Neural progenitor cell (in vitro differentiated cells): Measurements from ENCODE around the gene SPIRE1. TPM values are rescaled to one million over a fixed set of nuclear protein-coding genes. Genes with fewer than 3 reads are reported as not detected.

Experiments
- DNase-seq: peaks from one replicate; pipeline ENCODE4 v3.0.0-alpha.2; 2016; ENCODE audit warnings: low spot score
- H2AFZ ChIP-seq: fragments of 200-600 bp; sonication (generic); replicated peaks from 2 replicates; pipeline ENCODE4 v1.6.1; 2016; ENCODE audit warnings: antibody characterized with exemption
- H3F3A ChIP-seq: fragments of 200-600 bp; sonication (generic); 2 replicates; pipeline ENCODE4 v1.6.1; 2016; ENCODE audit warnings: antibody characterized with exemption, low read depth
- H3K27ac ChIP-seq: fragments of 200-600 bp; sonication (generic); 2 replicates; pipeline ENCODE4 v1.5.1; 2016; ENCODE audit warnings: mild to moderate bottlenecking
- H3K27me3 ChIP-seq: fragments of 200-600 bp; sonication (generic); 2 replicates; pipeline ENCODE4 v1.6.1; 2016; ENCODE audit warnings: mild to moderate bottlenecking, moderate library complexity
- H3K36me3 ChIP-seq: fragments of 200-600 bp; sonication (generic); 2 replicates; pipeline ENCODE4 v1.5.1; 2016
- H3K4me1 ChIP-seq: fragments of 200-600 bp; sonication (generic); 2 replicates; pipeline ENCODE4 v1.6.1; 2016; ENCODE audit warnings: mixed run types
- H3K4me2 ChIP-seq: fragments of 200-600 bp; sonication (generic); 2 replicates; pipeline ENCODE4 v1.6.1; 2016
- H3K4me3 ChIP-seq: fragments of 200-600 bp; sonication (generic); 2 replicates; pipeline ENCODE4 v1.5.1; 2016
- H3K79me2 ChIP-seq: fragments of 200-600 bp; sonication (generic); 2 replicates; pipeline ENCODE4 v1.6.1; 2016; ENCODE audit warnings: low read depth
- H3K9ac ChIP-seq: fragments of 200-600 bp; sonication (generic); 2 replicates; pipeline ENCODE4 v1.6.1; 2016
- H3K9me3 ChIP-seq: fragments of 200-600 bp; sonication (generic); 2 replicates; pipeline ENCODE4 v1.5.1; 2016; ENCODE audit warnings: low read depth
- H4K20me1 ChIP-seq: fragments of 200-600 bp; sonication (generic); 2 replicates; pipeline ENCODE4 v1.6.1; 2016; ENCODE audit warnings: low read depth
- H3K27ac Mint-ChIP-seq: 3 replicates; pipeline ENCODE4 v1.8.0; 2021; ENCODE audit warnings: mixed read lengths
- H3K27me3 Mint-ChIP-seq: 2 replicates; pipeline ENCODE4 v1.8.0; 2022; ENCODE audit warnings: low read depth, mild to moderate bottlenecking, inconsistent platforms, moderate library complexity, mixed read lengths; ENCODE audit not compliant: insufficient read depth
- H3K36me3 Mint-ChIP-seq: 3 replicates; pipeline ENCODE4 v1.8.0; 2021; ENCODE audit warnings: mixed read lengths
- H3K4me1 Mint-ChIP-seq: 3 replicates; pipeline ENCODE4 v1.8.0; 2021; ENCODE audit warnings: mixed read lengths
- H3K4me3 Mint-ChIP-seq: 3 replicates; pipeline ENCODE4 v1.8.0; 2021; ENCODE audit warnings: mild to moderate bottlenecking, moderate library complexity, mixed read lengths
- H3K9me3 Mint-ChIP-seq: 3 replicates; pipeline ENCODE4 v1.8.0; 2020; ENCODE audit warnings: mixed read lengths
- EZH2 ChIP-seq: fragments of 200-600 bp; sonication (generic); IDR thresholded peaks from 2 replicates; pipeline ENCODE4 v1.6.1; 2017; ENCODE audit warnings: antibody characterized with exemption, mild to moderate bottlenecking, moderate library complexity
- EZH2phosphoT487 ChIP-seq: fragments of 200-600 bp; sonication (generic); IDR thresholded peaks from 2 replicates; pipeline ENCODE4 v1.6.1; 2017; ENCODE audit warnings: antibody characterized with exemption
- total RNA-seq: library from RNA; depleted of rRNA; stranded (reverse); fragments of >200 nt; gene quantifications from 2 replicates; pipeline ENCODE4 v1.2.3, GENCODE V29; 2015; ENCODE audit warnings: low replicate concordance
- TF ChIP-seq, protein P1 (sequence below): fragments of 200-600 bp; sonication (generic); IDR thresholded peaks from 2 replicates; pipeline ENCODE4 v1.5.1; 2017; ENCODE audit warnings: antibody characterized with exemption, mild to moderate bottlenecking

SPIRE1 gene
- total RNA-seq, 1 donor from 2014 or later, result 18.4 TPM

DNA sequence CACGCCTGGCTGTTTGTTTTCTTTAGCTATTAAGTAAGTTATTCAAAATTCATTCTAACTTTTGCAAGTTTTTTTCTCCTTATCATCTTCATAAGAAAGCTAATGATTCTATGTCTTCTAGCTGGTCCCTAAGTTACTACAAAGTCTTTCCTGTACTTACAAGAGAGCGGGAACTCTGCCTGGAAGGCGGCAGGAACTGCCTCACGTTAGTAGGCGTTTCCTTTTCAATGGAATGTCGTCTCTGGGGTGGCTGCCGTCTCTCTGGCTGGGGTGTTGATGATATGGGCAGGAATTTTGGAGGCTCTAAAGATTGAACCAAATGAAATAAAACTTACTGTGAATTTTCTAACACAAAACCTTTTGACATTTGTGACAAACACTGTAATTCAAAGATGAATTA, 194.7 kb downstream of the SPIRE1 start:
- Histone ChIP-seq H3F3A (peaks cover 3% of the 10 kb centered on the region), H3K4me1 (no peaks in the 10 kb centered on the region), H3K4me2 (no peak overlapping the region), H3K36me3 (no peaks in the 10 kb centered on the region), H4K20me1 (no peaks in the 10 kb centered on the region), H3K9me3 (no peaks in the 10 kb centered on the region), H3K4me3 (no peak overlapping the region), H2AFZ (no peak overlapping the region), H3K27me3 (no peaks in the 10 kb centered on the region), H3K27ac (no peak overlapping the region), H3K79me2 (no peaks in the 10 kb centered on the region), H3K9ac (no peak overlapping the region)
- H3K4me3 Mint-ChIP-seq, result no peak overlapping the region
- H3K36me3 Mint-ChIP-seq, result peaks cover 21% of the 10 kb centered on the region
- TF ChIP-seq, protein P1, sequence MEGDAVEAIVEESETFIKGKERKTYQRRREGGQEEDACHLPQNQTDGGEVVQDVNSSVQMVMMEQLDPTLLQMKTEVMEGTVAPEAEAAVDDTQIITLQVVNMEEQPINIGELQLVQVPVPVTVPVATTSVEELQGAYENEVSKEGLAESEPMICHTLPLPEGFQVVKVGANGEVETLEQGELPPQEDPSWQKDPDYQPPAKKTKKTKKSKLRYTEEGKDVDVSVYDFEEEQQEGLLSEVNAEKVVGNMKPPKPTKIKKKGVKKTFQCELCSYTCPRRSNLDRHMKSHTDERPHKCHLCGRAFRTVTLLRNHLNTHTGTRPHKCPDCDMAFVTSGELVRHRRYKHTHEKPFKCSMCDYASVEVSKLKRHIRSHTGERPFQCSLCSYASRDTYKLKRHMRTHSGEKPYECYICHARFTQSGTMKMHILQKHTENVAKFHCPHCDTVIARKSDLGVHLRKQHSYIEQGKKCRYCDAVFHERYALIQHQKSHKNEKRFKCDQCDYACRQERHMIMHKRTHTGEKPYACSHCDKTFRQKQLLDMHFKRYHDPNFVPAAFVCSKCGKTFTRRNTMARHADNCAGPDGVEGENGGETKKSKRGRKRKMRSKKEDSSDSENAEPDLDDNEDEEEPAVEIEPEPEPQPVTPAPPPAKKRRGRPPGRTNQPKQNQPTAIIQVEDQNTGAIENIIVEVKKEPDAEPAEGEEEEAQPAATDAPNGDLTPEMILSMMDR, result no peak
- TF ChIP-seq EZH2 (no peak), EZH2phosphoT487 (no peak)
- no peak overlapping the region for H3K27ac Mint-ChIP-seq
- peaks cover 5% of the 10 kb centered on the region for H3K4me1 Mint-ChIP-seq
- H3K9me3 Mint-ChIP-seq, result no peaks in the 10 kb centered on the region
- H3K27me3 Mint-ChIP-seq, result no peaks in the 10 kb centered on the region
- no peak for DNase-seq

DNA sequence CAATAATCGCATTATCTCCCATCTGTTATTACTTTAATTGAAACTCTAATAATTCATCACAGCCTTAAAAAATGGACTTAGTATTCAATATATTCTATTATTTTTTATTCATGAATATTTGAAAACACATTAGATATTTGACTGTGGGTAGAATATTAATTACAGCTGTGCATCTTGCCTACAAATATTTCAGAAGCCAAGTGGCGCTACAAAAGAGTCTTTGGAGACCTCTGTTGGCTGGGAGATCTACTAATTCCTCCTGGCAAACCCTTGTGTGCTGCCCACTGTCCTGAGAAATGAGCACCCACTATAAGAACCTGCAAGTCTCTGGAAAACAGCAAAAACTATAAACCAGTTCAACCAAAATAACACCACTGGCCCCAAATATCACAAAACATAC, 195.7 kb downstream of the SPIRE1 start:
- Mint-ChIP-seq H3K36me3 (peaks cover 24% of the 10 kb centered on the region), H3K4me1 (peaks cover 9% of the 10 kb centered on the region), H3K27ac (no peak overlapping the region), H3K9me3 (no peaks in the 10 kb centered on the region), H3K4me3 (no peak overlapping the region), H3K27me3 (peaks cover 1% of the 10 kb centered on the region)
- Histone ChIP-seq H3K9ac (no peak overlapping the region), H3K27me3 (no peaks in the 10 kb centered on the region), H2AFZ (no peak overlapping the region), H3K4me2 (no peak overlapping the region), H3F3A (peaks cover 3% of the 10 kb centered on the region), H3K4me1 (no peaks in the 10 kb centered on the region), H3K4me3 (no peak overlapping the region), H3K9me3 (no peaks in the 10 kb centered on the region), H4K20me1 (no peaks in the 10 kb centered on the region), H3K79me2 (no peaks in the 10 kb centered on the region), H3K27ac (no peak overlapping the region), H3K36me3 (no peaks in the 10 kb centered on the region)
- TF ChIP-seq EZH2phosphoT487 (no peak), EZH2 (no peak)
- TF ChIP-seq, protein P1, result no peak
- DNase-seq, result no peak

DNA sequence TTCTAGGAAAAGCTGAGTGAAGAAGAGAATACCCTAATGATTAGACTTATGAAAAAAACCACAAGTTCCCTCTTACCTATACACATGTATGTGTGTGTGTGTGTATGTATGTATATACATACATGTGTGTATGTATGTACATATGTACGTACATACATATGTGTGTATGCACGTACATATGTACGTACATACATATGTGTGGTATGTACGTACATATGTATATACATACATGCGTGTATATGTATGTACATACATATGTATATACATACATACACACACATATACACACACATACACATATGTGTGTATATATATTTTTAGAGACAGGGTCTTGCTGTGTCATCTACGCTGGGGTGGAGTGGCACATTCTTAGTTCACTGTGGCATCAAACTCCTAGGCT, 196.6 kb downstream of the SPIRE1 start:
- peaks cover 25% of the 10 kb centered on the region for H3K36me3 Mint-ChIP-seq
- TF ChIP-seq EZH2, result no peak
- TF ChIP-seq, protein P1, result no peak
- TF ChIP-seq EZH2phosphoT487, result no peak
- no peak for DNase-seq
- no peaks in the 10 kb centered on the region for H3K36me3 ChIP-seq
- H3K27me3 Mint-ChIP-seq, result peaks cover 2% of the 10 kb centered on the region
- H3K4me1 ChIP-seq, result no peaks in the 10 kb centered on the region
- no peak overlapping the region for H3K9ac ChIP-seq
- H3K27ac Mint-ChIP-seq, result no peak overlapping the region
- peaks cover 10% of the 10 kb centered on the region for H3K4me1 Mint-ChIP-seq
- H3K4me2 ChIP-seq, result no peak overlapping the region
- no peaks in the 10 kb centered on the region for H3K79me2 ChIP-seq
- H3K9me3 ChIP-seq, result no peaks in the 10 kb centered on the region
- H3K4me3 ChIP-seq, result no peak overlapping the region
- no peaks in the 10 kb centered on the region for H3K27me3 ChIP-seq
- no peak overlapping the region for H2AFZ ChIP-seq
- no peaks in the 10 kb centered on the region for H4K20me1 ChIP-seq
- peaks cover 3% of the 10 kb centered on the region for H3F3A ChIP-seq
- H3K4me3 Mint-ChIP-seq, result no peak overlapping the region
- no peaks in the 10 kb centered on the region for H3K9me3 Mint-ChIP-seq
- H3K27ac ChIP-seq, result no peak overlapping the region
